ENCODE measurements around the gene SPECC1L. TPM values are rescaled to one million over a fixed set of nuclear protein-coding genes. Genes with fewer than 3 reads are reported as not detected.
A peak's percentile ranks its signal among the peaks of the same experiment; 100 is the strongest.

The SPECC1L gene
- total and polyA plus RNA-seq, 8 donors: 6.0 to 53.1 (median 21.8) TPM

DNA sequence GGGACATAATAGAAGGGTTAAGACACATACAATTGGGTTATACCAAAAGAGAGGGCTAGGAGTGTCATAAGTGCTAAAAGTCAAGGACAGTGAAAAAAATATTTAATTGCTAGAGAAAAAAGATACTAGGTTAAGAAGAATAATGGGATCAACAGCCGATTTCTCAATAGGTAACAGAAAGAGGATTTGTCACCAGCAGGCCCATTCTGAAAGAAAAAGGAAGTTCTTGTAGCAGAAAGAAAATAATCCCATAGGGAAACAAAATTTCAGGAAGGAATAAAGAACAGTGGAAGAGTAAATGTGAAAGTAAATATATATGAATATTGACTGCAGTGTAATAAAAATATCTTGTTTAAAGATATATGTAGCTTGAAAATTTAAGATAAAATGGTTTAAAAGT, 113.5 kb downstream of the SPECC1L start:
- TF ChIP-seq POLR2AphosphoS5 (IDR thresholded peaks at IDR 0.05) (no peak), EP300 (IDR thresholded peaks at IDR 0.05) (no peak), POLR2A (IDR thresholded peaks at IDR 0.05) (no peak)
- TF ChIP-seq, protein P1, sequence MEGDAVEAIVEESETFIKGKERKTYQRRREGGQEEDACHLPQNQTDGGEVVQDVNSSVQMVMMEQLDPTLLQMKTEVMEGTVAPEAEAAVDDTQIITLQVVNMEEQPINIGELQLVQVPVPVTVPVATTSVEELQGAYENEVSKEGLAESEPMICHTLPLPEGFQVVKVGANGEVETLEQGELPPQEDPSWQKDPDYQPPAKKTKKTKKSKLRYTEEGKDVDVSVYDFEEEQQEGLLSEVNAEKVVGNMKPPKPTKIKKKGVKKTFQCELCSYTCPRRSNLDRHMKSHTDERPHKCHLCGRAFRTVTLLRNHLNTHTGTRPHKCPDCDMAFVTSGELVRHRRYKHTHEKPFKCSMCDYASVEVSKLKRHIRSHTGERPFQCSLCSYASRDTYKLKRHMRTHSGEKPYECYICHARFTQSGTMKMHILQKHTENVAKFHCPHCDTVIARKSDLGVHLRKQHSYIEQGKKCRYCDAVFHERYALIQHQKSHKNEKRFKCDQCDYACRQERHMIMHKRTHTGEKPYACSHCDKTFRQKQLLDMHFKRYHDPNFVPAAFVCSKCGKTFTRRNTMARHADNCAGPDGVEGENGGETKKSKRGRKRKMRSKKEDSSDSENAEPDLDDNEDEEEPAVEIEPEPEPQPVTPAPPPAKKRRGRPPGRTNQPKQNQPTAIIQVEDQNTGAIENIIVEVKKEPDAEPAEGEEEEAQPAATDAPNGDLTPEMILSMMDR (IDR thresholded peaks at IDR 0.05): no peak
- Histone ChIP-seq H3K4me1 (peaks cover 0 to under 1% (median 0%) of the 10 kb centered on the region in 4 donors), H3K4me3 (no peak overlapping the region), H3K36me3 (peaks cover 8 to 26% (median 18%) of the 10 kb centered on the region in 4 donors), H3K27ac (no peak overlapping the region), H3K27me3 (no peaks in the 10 kb centered on the region), H3K9me3 (no peaks in the 10 kb centered on the region)
- no peak for DNase-seq
- 65 to 95% (median 84%) methylated on average over 1 of the region's 1 CpG for WGBS, 5 donors
- intact Hi-C loops (cut with DNase I; ENCODE audit: low total_unique reads): no loop called here

DNA sequence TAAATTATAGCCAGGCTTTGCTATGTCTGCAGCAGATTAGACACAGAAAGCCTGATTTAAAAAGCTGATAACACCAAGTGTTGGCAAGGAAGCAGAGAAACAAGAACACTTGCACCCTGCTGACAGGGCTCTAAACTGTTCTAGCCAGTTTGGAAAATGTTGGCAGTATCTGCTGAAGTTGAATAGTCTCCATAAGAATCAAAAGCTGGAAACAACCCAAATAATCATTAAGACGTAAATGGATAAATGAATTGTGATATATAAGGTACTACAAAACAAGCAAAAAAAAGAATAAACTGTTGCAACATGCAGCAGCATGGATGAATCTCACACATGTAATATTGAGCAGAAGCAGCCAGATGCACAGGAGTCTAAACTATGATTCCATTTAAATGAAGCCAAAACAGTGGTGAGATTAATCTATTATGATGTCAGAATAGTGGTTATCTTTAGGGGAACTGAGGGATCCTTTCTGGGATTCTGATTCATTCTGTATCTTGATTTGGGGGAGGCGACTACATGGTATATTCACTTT, 116.4 kb downstream of the SPECC1L start:
- Histone ChIP-seq H3K4me1 (peaks cover 4 to 27% (median 16%) of the 10 kb centered on the region in 4 donors), H3K36me3 (peaks cover 0 to 9% (median 0%) of the 10 kb centered on the region in 4 donors), H3K4me3 (no peak overlapping the region), H3K27ac (no peak overlapping the region), H3K27me3 (no peaks in the 10 kb centered on the region), H3K9me3 (no peaks in the 10 kb centered on the region)
- intact Hi-C loops (cut with DNase I; ENCODE audit: low total_unique reads): no loop called here
- TF ChIP-seq POLR2A (IDR thresholded peaks at IDR 0.05): no peak
- no peak for TF ChIP-seq EP300 (IDR thresholded peaks at IDR 0.05)
- TF ChIP-seq, protein P1 (IDR thresholded peaks at IDR 0.05): no peak
- no peak for TF ChIP-seq POLR2AphosphoS5 (IDR thresholded peaks at IDR 0.05)
- 69 to 83% (median 75%) methylated on average over 2 of the region's 2 CpGs for WGBS, 5 donors
- no peak for DNase-seq

DNA sequence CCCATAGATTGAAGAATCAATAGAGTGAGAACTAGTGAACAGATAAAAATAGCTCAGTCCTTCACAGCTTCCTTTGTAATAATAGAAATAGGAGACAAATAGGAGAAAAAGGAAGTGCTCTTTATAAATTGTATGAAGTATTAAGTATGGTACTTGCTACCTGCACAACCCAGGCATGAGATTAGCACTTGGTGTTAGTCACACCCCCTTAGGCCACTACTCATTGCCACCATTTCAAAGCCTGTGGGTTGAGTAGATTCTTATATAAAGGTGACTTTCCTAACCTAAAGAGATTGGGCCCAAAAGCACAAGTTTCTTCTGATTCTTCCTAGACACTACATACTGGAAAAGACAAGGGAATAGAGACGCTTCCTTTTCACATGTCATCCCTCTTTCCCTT, 119.0 kb downstream of the SPECC1L start:
- Histone ChIP-seq H3K9me3 (no peaks in the 10 kb centered on the region), H3K27ac (peak overlapping the region in 3 of 5 donors; percentile 62 to 71 (median 65)), H3K4me1 (peaks cover 8 to 40% (median 21%) of the 10 kb centered on the region in 4 donors), H3K36me3 (peaks cover 0 to 15% (median 0%) of the 10 kb centered on the region in 4 donors), H3K27me3 (no peaks in the 10 kb centered on the region), H3K4me3 (no peak overlapping the region)
- DNase-seq: no peak
- intact Hi-C loops (cut with DNase I; ENCODE audit: low total_unique reads): no loop called here
- TF ChIP-seq POLR2AphosphoS5 (IDR thresholded peaks at IDR 0.05) (no peak), EP300 (IDR thresholded peaks at IDR 0.05) (no peak), POLR2A (IDR thresholded peaks at IDR 0.05) (no peak)
- TF ChIP-seq, protein P1 (IDR thresholded peaks at IDR 0.05): no peak
- 93 to 100% (median 95%) methylated on average over 1 of the region's 1 CpG for WGBS, 5 donors

DNA sequence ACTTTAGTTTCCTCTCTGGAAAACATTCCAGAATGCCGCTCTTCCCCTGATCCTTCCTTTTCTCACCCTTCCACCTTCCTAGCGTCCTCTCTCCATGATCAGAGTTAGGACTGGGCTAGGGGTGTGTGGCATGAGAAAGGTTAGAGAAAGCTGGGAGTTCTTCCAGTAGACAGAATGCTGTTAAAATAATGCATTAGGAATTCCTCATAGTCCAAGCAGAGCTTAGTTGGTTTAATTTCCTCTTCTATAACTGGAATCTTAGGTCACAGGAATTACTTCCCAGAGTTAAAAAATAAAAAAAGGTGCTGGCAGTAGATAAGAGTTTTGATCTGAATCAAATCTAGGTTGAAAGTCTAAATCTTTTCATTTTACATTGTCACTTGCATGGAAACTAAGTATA, 119.5 kb downstream of the SPECC1L start:
- TF ChIP-seq, protein P1 (IDR thresholded peaks at IDR 0.05): no peak
- TF ChIP-seq POLR2A (IDR thresholded peaks at IDR 0.05) (no peak), EP300 (IDR thresholded peaks at IDR 0.05) (no peak), POLR2AphosphoS5 (IDR thresholded peaks at IDR 0.05) (no peak)
- Histone ChIP-seq H3K27me3 (no peaks in the 10 kb centered on the region), H3K4me1 (peaks cover 8 to 40% (median 21%) of the 10 kb centered on the region in 4 donors), H3K27ac (peak overlapping the region in 3 of 5 donors; percentile 62 to 71 (median 65)), H3K4me3 (no peak overlapping the region), H3K36me3 (peaks cover 0 to 18% (median under 1%) of the 10 kb centered on the region in 4 donors), H3K9me3 (no peaks in the 10 kb centered on the region)
- intact Hi-C loops (cut with DNase I; ENCODE audit: low total_unique reads): no loop called here
- 78 to 90% (median 87%) methylated on average over 2 of the region's 2 CpGs for WGBS, 5 donors
- DNase-seq: no peak

Data from stomach (tissue), 9 donors.